Caco-2 (cell line): Measurements from ENCODE around the gene ANO8. TPM values are rescaled to one million over a fixed set of nuclear protein-coding genes. Genes with fewer than 3 reads are reported as not detected.
A peak's percentile ranks its signal among the peaks of the same experiment; 100 is the strongest.

Experiments used
- BruUV-seq: library from RNA; stranded (reverse); fragments of 400-500 nt; replicated peaks from 2 replicates; lab custom pipeline; 2021; lab: Mats Ljungman, UMichigan
- CTCF ChIA-PET: fragments of 300-600 bp; sonication (Branson Sonifier 250); formaldehyde crosslinking; loops from one replicate; lab custom pipeline; 2022; ENCODE audit warnings: antibody characterized with exemption; lab: Charles Lee
- POLR2A ChIA-PET: fragments of 300-600 bp; sonication (Branson Sonifier 250); formaldehyde crosslinking; loops from one replicate; lab custom pipeline; 2022; ENCODE audit warnings: antibody characterized with exemption; lab: Charles Lee
- DNase-seq, 2 experiments: peaks; one replicate each; pipeline versions ENCODE4 v3.0.0 to v3.0.0-alpha.2; 2020 to 2022
- H3K27me3 ChIP-seq: replicated peaks from 2 replicates; pipeline ENCODE4 v1.6.0; 2011; ENCODE audit warnings: low read length; ENCODE audit not compliant: control insufficient read depth, insufficient read depth
- H3K36me3 ChIP-seq: 2 replicates; pipeline ENCODE4 v1.5.1; 2011; ENCODE audit warnings: low read length; ENCODE audit not compliant: control insufficient read depth, insufficient read depth
- H3K4me1 ChIP-seq: fragments of 250-450 bp; sonication (Bioruptor Pico); 2 replicates; pipeline ENCODE4 v1.5.1; 2020; ENCODE audit warnings: mild to moderate bottlenecking
- H3K4me3 ChIP-seq: 2 replicates; pipeline ENCODE4 v1.5.1; 2011; ENCODE audit warnings: low read depth, mild to moderate bottlenecking, control low read depth, low read length
- H3K9me3 ChIP-seq: fragments of 250-450 bp; sonication (Bioruptor Pico); 2 replicates; pipeline ENCODE4 v1.5.1; 2020; ENCODE audit warnings: mild to moderate bottlenecking, moderate library complexity
- H3K27ac Mint-ChIP-seq: one replicate; pipeline ENCODE4 v1.8.0; 2022; ENCODE audit warnings: mixed read lengths; ENCODE audit not compliant: unreplicated experiment
- H3K27me3 Mint-ChIP-seq: one replicate; pipeline ENCODE4 v1.8.0; 2022; ENCODE audit warnings: mixed read lengths; ENCODE audit not compliant: insufficient read depth, unreplicated experiment
- H3K36me3 Mint-ChIP-seq: one replicate; pipeline ENCODE4 v1.8.0; 2022; ENCODE audit warnings: mild to moderate bottlenecking, mixed read lengths; ENCODE audit not compliant: insufficient read depth, unreplicated experiment
- H3K4me1 Mint-ChIP-seq: one replicate; pipeline ENCODE4 v1.8.0; 2022; ENCODE audit warnings: low read depth, mixed read lengths; ENCODE audit not compliant: unreplicated experiment
- H3K4me3 Mint-ChIP-seq: one replicate; pipeline ENCODE4 v1.8.0; 2022; ENCODE audit warnings: mild to moderate bottlenecking, moderate library complexity, mixed read lengths; ENCODE audit not compliant: unreplicated experiment
- H3K9me3 Mint-ChIP-seq: one replicate; pipeline ENCODE4 v1.8.0; 2022; ENCODE audit warnings: mixed read lengths; ENCODE audit not compliant: unreplicated experiment
- CTCF ChIP-seq, 2 experiments: fragments of 200-600 bp in 1 of 2; IDR thresholded peaks; 1 replicate in 1 of 2; 2 replicates in 1 of 2; pipeline versions ENCODE4 v1.5.1 to v1.8.0; 2011 to 2022; ENCODE audit warnings: antibody characterized with exemption in 1 of 2, control low read depth in 1 of 2, inconsistent platforms in 1 of 2, low read depth in 1 of 2, low read length in 1 of 2, mild to moderate bottlenecking in 1 of 2, moderate library complexity in 1 of 2; ENCODE audit not compliant: insufficient read depth in 1 of 2, severe bottlenecking in 1 of 2, unreplicated experiment in 1 of 2
- intact Hi-C: fragments of 100-400 bp; cut with micrococcal nuclease; formaldehyde crosslinking; loops from one replicate; pipeline ENCODE4 v1.10.0; 2022; ENCODE audit not compliant: unreplicated experiment
- total RNA-seq: library from RNA; stranded (reverse); gene quantifications from 2 replicates; pipeline ENCODE4 v1.2.3, GENCODE V29; 2022

Gene ANO8
- total RNA-seq, 1 experiment from 2014 or later: 11.5 TPM

- H3K4me3 Mint-ChIP-seq: peak overlapping the region; percentile 85
- no peak for DNase-seq
- H3K27ac Mint-ChIP-seq: no peak overlapping the region
- Histone ChIP-seq H3K4me1 (0 out of 2 replicates have a peak, but pooled peaks cover 5% of the 10 kb centered on the region), H3K4me3 (no peak overlapping the region), H3K27me3 (no peaks in the 10 kb centered on the region), H3K36me3 (no peaks in the 10 kb centered on the region), H3K9me3 (no peaks in the 10 kb centered on the region)
- H3K9me3 Mint-ChIP-seq: no peaks in the 10 kb centered on the region
- H3K4me1 Mint-ChIP-seq: no peaks in the 10 kb centered on the region
- BruUV-seq: no TSS peak
- H3K36me3 Mint-ChIP-seq: peaks cover 42% of the 10 kb centered on the region
- no peaks in the 10 kb centered on the region for H3K27me3 Mint-ChIP-seq
- intact Hi-C loops: loop anchor here (5.0 kb wide), 1 partner anchor 218 kb away; the partner anchor contains the start of gene COLGALT1
- ChIA-PET CTCF (no interaction called here), POLR2A (no interaction called here)
- TF ChIP-seq CTCF (IDR thresholded peaks at IDR 0.05; ENCODE audit: insufficient read depth in 1 of 2, low read depth in 1 of 2, low read length in 1 of 2, severe bottlenecking in 1 of 2, unreplicated experiment in 1 of 2): no peak
Measured at GRCh38 chr19:17339088-17339741, 4.6 kb upstream of the ANO8 start.

GRCh38 chr19:17338433-17339078, 3.9 kb upstream of the ANO8 start:
- no TSS peak for BruUV-seq
- Mint-ChIP-seq H3K4me3 (peak overlapping the region; percentile 85), H3K27ac (peak overlapping the region; percentile 97), H3K4me1 (no peaks in the 10 kb centered on the region), H3K9me3 (no peaks in the 10 kb centered on the region), H3K27me3 (no peaks in the 10 kb centered on the region), H3K36me3 (peaks cover 40% of the 10 kb centered on the region)
- intact Hi-C loops: loop anchor here (5.0 kb wide), 1 partner anchor 219 kb away; the partner anchor contains the start of gene COLGALT1
- H3K36me3 ChIP-seq: no peaks in the 10 kb centered on the region
- H3K9me3 ChIP-seq: no peaks in the 10 kb centered on the region
- no peaks in the 10 kb centered on the region for H3K27me3 ChIP-seq
- no peak for TF ChIP-seq CTCF (IDR thresholded peaks at IDR 0.05; ENCODE audit: insufficient read depth in 1 of 2, low read depth in 1 of 2, low read length in 1 of 2, severe bottlenecking in 1 of 2, unreplicated experiment in 1 of 2)
- POLR2A ChIA-PET: no interaction called here
- DNase-seq: no peak
- CTCF ChIA-PET: no interaction called here
- 0 out of 2 replicates have a peak, but pooled peaks cover 9% of the 10 kb centered on the region for H3K4me1 ChIP-seq
- H3K4me3 ChIP-seq: peak overlapping the region; percentile 59

- CTCF ChIA-PET: no interaction called here
- Mint-ChIP-seq H3K4me3 (peak overlapping the region; percentile 85), H3K27me3 (no peaks in the 10 kb centered on the region), H3K4me1 (no peaks in the 10 kb centered on the region), H3K9me3 (no peaks in the 10 kb centered on the region), H3K36me3 (peaks cover 42% of the 10 kb centered on the region), H3K27ac (peak overlapping the region; percentile 97)
- H3K27me3 ChIP-seq: no peaks in the 10 kb centered on the region
- peak in 1 of 2 experiments; percentile 43 for DNase-seq
- intact Hi-C loops: loop anchor here (2.0 to 5.0 kb wide), 2 partner anchors 29 to 219 kb away; partner anchors contain the start of genes COLGALT1 and DDA1
- H3K4me1 ChIP-seq: 0 out of 2 replicates have a peak, but pooled peaks cover 9% of the 10 kb centered on the region
- POLR2A ChIA-PET: no interaction called here
- H3K9me3 ChIP-seq: no peaks in the 10 kb centered on the region
- TF ChIP-seq CTCF (IDR thresholded peaks at IDR 0.05; ENCODE audit: insufficient read depth in 1 of 2, low read depth in 1 of 2, low read length in 1 of 2, severe bottlenecking in 1 of 2, unreplicated experiment in 1 of 2): no peak
- peak overlapping the region; percentile 59 for H3K4me3 ChIP-seq
- no TSS peak for BruUV-seq
- H3K36me3 ChIP-seq: no peaks in the 10 kb centered on the region
Measured at GRCh38 chr19:17337675-17338432, 3.2 kb upstream of the ANO8 start.
